Measurements from ENCODE around the gene MEGF11.
A peak's percentile ranks its signal among the peaks of the same experiment; 100 is the strongest.

DNA sequence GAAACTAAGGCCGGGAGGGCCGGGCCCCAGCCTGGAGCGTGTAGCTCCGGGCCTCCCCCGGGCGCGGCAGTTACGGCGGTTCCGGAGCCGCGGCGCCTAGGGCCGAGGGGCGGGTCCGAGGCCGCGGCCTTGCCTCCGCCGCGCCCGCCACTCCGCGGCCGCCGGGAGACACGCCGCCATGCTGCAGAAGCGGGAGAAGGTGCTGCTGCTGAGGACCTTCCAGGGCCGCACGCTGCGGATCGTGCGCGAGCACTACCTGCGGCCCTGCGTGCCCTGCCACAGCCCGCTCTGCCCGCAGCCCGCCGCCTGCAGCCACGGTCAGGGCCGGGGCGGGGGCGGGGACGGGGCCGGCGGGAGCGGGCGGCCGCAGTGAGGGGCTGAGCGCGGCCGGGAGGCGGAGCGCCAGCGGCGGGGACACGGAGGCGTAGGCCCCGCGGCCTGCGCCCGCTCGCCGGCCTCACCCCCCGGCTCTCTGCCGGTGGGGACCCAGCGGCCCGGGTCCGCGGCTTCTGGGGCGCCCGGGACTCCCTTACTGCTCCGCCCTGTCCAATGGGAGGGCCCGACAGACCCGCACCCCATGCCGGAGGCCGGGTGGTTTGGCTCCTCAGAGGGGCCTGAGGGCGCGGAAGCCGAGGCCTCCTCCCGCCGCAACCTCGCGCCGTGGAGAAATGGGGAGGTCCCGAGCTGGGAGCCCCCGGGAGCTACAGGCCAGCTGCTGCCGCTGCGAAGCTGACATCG is 40.0 kb upstream of the MEGF11 start, which contains the start of gene DIS3L:
- TF ChIP-seq, protein P1, sequence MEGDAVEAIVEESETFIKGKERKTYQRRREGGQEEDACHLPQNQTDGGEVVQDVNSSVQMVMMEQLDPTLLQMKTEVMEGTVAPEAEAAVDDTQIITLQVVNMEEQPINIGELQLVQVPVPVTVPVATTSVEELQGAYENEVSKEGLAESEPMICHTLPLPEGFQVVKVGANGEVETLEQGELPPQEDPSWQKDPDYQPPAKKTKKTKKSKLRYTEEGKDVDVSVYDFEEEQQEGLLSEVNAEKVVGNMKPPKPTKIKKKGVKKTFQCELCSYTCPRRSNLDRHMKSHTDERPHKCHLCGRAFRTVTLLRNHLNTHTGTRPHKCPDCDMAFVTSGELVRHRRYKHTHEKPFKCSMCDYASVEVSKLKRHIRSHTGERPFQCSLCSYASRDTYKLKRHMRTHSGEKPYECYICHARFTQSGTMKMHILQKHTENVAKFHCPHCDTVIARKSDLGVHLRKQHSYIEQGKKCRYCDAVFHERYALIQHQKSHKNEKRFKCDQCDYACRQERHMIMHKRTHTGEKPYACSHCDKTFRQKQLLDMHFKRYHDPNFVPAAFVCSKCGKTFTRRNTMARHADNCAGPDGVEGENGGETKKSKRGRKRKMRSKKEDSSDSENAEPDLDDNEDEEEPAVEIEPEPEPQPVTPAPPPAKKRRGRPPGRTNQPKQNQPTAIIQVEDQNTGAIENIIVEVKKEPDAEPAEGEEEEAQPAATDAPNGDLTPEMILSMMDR (IDR thresholded peaks at IDR 0.05) = no peak
- TF ChIP-seq EP300 (IDR thresholded peaks at IDR 0.05) (no peak), POLR2AphosphoS5 (IDR thresholded peaks at IDR 0.05) (peak in 2 of 3 donors; percentile 8 to 59)
